Retinal pigment epithelial cell (primary cell): Measurements from ENCODE around the gene JRKL.

ENCODE experiments used
- DNase-seq: peaks from one replicate; pipeline ENCODE4 v3.0.0-alpha.2; 2010; ENCODE audit warnings: low read depth
- H3K4me3 ChIP-seq: 2 replicates; pipeline ENCODE4 v1.5.1; 2011; ENCODE audit warnings: mild to moderate bottlenecking, low read length, control low read depth, moderate library complexity
- TF ChIP-seq, protein P1 (sequence below): conservative IDR thresholded peaks from 2 replicates; pipeline ENCODE4 v1.5.1; 2011; ENCODE audit warnings: low read depth, low read length, control low read depth, inconsistent platforms

JRKL gene

DNA sequence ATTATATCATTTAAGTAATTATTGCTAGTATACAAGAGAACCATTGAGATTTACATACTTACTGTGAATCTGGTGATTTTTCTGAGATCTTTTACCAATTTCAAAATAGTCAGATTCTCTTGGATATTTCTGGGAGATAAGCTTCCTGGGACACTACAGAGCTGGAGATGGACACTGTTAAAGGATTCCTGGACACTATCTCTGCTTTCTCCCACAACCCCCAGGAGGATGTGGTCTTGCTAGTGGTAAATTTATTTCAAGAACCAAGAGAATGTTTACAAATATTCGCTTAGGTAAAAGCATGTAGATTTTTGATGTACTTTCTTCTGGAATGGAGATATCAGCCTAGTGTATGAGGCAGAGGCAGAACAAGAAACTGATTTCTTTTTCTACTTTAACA lies 13.0 kb upstream of the JRKL start:
- no peak for DNase-seq
- no peak overlapping the region for H3K4me3 ChIP-seq
- TF ChIP-seq, protein P1, sequence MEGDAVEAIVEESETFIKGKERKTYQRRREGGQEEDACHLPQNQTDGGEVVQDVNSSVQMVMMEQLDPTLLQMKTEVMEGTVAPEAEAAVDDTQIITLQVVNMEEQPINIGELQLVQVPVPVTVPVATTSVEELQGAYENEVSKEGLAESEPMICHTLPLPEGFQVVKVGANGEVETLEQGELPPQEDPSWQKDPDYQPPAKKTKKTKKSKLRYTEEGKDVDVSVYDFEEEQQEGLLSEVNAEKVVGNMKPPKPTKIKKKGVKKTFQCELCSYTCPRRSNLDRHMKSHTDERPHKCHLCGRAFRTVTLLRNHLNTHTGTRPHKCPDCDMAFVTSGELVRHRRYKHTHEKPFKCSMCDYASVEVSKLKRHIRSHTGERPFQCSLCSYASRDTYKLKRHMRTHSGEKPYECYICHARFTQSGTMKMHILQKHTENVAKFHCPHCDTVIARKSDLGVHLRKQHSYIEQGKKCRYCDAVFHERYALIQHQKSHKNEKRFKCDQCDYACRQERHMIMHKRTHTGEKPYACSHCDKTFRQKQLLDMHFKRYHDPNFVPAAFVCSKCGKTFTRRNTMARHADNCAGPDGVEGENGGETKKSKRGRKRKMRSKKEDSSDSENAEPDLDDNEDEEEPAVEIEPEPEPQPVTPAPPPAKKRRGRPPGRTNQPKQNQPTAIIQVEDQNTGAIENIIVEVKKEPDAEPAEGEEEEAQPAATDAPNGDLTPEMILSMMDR: no peak

DNA sequence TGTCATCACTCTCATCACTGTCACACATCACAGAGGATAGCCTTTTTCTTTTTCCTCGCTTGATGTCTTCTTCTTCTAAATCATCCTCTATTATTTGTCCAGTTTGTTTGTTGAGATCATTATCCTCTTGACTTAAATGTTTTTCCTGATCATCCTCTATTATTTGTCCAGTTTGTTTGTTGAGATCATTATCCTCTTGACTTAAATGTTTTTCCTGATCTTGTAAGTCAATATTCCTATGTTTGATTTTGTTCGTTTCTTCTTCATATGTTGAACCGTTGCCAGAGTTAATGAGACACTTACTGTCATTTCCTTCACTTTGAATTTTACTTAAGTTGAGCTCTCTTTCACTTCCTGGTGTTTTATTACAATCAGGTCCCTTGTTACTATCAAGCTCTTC lies 5.7 kb upstream of the JRKL start:
- no peak overlapping the region for H3K4me3 ChIP-seq
- TF ChIP-seq, protein P1: no peak
- DNase-seq: no peak

DNA sequence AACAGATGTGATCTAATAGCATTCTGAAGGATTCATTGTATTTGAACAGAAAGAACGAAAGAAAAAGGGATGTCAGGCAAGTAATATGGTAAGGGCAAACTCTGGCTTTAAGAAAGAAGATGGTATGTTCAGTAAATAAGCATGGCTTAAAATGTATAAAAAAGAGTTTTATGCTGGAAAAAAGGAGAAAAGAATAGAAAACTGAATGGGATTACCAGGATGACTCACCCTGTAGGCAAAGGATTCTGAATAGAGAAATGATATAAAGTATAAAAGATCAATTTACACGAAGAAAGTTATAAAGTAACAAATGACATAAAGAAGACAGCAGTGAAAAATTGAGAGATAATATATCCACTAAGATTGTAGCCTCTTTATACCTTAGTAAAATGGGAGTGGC lies 4.6 kb upstream of the JRKL start:
- H3K4me3 ChIP-seq: no peak overlapping the region
- no peak for DNase-seq
- TF ChIP-seq, protein P1: no peak

DNA sequence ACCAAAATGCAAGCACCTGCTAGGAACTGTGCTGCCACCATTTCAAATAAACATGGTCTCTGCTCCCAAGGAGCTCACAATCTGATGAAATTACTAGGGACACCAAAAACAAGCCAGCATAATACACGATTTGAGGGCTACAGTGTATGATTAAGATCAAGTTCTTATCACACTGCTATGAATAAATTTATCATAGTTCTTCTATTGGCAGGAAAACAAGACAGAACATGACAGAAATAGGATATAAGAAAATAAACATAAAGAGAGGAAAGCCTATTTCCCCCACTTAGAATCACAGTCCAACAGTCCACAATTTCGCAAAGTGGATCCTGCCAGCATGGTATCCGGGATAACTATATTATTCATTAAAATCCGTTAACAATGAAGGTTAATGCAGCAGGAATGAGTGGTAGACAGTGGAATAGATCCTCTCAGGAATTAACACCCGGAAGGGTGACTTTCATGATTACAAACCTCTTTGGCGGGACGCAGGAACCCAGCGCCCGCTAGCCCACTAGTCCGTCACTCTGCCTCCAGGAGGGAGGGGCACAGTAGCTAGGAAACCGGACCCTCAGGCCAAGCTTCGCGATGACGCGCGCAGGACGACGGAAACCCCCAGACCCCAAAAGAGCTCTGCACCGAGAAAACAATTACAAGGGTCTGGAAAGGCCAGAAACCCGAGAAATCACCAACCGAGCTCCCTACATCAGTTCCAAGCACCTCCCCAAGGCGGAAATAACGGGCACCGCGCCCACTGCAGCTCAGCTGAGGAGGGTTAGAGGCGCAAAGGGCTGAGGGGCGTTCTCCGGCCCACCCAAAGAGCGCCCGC lies 708 bp upstream of the JRKL start:
- TF ChIP-seq, protein P1: no peak
- DNase-seq: no peak
- peak overlapping the region; percentile 91 for H3K4me3 ChIP-seq

DNA sequence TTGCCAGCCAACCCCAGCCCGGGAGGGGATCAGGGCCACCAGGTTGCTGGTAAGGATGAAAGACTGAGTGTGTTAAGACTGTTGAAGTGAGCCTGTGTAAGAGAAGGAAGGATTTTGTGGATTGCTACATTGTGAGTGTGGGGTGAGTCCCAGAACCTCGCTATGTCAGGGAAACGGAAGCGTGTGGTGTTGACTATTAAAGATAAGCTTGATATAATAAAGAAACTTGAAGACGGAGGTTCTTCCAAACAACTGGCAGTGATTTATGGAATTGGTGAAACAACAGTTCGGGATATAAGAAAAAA lies 627 bp downstream of the JRKL start:
- H3K4me3 ChIP-seq: peak overlapping the region; percentile 91
- no peak for DNase-seq
- TF ChIP-seq, protein P1: no peak

DNA sequence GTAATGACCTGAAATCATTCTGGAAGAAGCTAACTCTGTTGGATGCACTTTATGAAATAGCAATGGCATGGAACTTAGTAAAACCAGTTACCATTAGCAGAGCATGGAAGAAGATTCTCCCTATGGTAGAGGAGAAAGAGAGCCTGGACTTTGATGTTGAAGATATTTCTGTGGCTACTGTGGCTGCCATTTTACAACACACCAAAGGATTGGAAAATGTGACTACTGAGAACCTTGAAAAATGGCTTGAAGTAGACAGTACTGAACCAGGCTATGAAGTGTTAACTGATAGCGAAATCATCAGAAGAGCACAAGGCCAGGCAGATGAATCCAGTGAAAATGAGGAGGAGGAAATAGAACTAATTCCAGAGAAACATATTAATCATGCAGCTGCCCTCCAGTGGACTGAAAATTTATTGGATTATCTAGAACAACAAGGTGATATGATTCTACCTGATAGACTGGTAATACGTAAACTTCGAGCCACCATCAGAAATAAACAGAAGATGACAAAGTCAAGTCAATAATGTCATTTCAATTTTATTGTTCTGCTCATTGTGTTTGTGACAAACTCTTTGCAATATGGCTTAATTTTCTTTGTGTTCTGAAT lies 2.0 kb downstream of the JRKL start:
- H3K4me3 ChIP-seq: no peak overlapping the region
- no peak for DNase-seq
- TF ChIP-seq, protein P1: no peak
